IPS-NIHi7 (cell line): ENCODE measurements around the gene PHACTR3.

Experiments used
- DNase-seq: peaks from one replicate; pipeline ENCODE4 v3.0.0; 2012; ENCODE audit warnings: mixed read lengths; ENCODE audit errors: extremely low spot score

Gene PHACTR3

DNA sequence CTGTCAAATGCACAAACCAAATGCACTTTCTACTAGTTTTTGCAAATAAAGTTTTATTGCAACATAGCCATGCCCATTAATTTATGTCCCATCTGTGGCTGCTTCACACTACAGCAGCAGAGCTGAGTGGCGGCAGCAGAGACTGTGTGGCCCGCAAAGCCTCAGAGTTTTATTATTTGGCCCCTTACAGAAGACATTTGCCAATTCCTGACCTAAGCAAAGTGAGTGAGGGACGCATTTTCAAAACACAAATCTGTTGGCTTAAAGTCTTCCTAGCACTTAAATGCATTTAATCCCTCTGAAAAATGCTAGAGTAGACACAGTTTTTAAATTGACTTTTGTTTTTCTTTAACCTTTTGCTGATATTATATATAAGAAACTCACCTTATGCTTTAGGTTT lies 126.4 kb downstream of the PHACTR3 start:
- no peak for DNase-seq

DNA sequence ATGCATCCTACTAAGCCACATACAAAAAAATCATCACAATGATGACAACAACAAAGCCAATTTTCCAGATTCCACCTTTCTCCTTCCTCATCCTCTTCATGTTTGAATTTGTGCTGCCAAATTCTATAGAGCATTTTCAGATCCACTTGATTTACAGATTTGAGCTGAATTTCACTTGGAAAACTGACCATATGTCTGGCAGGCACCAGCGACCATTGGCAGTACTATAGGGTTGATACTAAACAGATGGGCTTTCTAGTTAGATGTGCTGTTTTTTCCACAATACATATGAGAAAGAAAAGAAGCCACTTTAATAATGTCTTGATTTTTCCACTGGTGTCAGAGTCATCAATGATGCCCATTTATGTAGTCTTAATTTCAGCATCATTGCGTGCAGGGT lies 127.0 kb downstream of the PHACTR3 start:
- DNase-seq: no peak

GRCh38 chr20:59733351-59733750 lies 129.0 kb downstream of the PHACTR3 start:
- no peak for DNase-seq

- DNase-seq: no peak
Observed at GRCh38 chr20:59735486-59735885, 131.1 kb downstream of the PHACTR3 start.

- no peak for DNase-seq
Observed at GRCh38 chr20:59735917-59736316, 131.6 kb downstream of the PHACTR3 start.

- no peak for DNase-seq
Observed at GRCh38 chr20:59736366-59736765, 132.0 kb downstream of the PHACTR3 start.

GRCh38 chr20:59737073-59737666 lies 132.8 kb downstream of the PHACTR3 start:
- no peak for DNase-seq

- DNase-seq: no peak
Observed at GRCh38 chr20:59737816-59738215, 133.5 kb downstream of the PHACTR3 start.

GRCh38 chr20:59738851-59739250 lies 134.5 kb downstream of the PHACTR3 start:
- DNase-seq: no peak

GRCh38 chr20:59740621-59741020 lies 136.3 kb downstream of the PHACTR3 start:
- DNase-seq: no peak

GRCh38 chr20:59741073-59741472 lies 136.7 kb downstream of the PHACTR3 start:
- DNase-seq: no peak

DNA sequence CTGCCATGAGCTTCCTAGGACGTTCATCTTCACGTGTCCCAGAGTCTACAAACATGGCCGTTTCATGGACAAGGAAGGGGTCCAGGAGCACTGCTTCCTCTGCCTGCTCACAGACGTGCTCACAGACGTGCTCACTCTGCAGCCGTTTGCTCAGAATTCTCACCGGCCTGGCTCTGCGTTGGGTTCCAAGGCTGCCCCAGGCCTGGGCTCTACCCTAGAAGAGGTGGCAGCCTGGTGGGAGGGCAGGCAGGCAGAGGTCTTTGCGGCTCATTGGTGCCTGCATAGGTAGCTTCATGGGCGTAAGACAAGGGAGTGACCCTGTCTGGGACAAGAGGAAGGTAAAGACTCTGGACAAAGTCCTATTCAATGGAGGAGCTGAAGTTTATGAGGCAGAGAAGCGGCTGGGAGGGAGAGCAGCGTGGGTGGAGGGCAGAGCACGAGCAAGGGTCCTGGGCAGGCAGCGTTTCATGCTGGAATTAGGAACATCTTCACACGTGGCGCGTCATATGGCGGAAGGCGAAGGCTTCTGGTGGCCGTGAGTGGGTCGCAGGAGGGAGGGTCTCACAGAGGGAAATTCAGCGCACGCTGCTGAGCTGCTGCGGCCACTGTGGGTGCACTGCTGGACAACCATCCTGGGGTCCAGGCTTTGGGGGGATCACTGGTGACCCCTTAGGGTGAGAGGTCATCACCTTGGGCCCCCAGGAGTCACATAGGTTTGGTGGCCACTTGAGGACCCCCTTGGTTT lies 138.2 kb downstream of the PHACTR3 start:
- DNase-seq: no peak

GRCh38 chr20:59743308-59743707 lies 139.0 kb downstream of the PHACTR3 start:
- no peak for DNase-seq

- peak; percentile 38 for DNase-seq
Observed at GRCh38 chr20:59743767-59744485, 139.6 kb downstream of the PHACTR3 start.

- DNase-seq: no peak
Observed at GRCh38 chr20:59744756-59745155, 140.4 kb downstream of the PHACTR3 start.

DNA sequence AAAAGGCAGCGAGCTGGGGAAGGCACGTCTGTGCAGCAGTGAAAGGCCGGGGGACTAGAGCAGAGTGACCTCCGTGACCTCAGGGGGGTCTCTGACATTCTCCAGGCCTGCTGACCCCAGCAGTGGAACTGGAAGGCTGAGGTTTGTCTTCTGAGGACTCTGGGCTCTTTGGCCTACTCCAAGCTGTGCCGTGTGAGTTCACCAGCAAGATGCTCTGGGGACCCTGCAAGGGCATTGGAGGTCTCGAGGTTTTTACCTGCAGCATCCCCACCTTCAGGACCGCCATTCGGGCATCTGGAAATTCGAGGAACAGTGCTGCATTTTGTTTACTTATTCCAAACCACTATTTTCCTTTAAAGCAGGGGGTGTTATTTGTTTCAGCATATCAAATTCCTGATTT lies 140.9 kb downstream of the PHACTR3 start:
- DNase-seq: no peak

DNA sequence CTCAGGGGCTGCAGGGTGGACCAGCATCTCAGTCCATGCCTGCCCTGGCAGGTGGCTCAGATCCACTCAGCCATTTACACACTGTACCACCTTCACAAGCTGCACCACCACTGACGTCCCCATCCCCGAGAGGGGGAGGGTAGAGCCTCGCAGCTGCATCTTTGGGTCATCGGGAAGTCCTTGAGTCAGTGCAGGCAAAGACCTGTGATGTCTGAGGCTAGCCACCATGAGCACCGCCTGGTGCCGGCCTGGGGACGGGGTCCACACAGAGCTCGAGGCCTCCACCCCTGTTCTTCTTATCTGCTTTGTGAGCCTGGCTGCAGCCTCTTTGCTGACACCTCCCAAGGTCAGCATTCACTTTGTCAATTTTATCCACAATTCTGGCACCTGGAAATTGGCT lies 141.4 kb downstream of the PHACTR3 start:
- no peak for DNase-seq

DNA sequence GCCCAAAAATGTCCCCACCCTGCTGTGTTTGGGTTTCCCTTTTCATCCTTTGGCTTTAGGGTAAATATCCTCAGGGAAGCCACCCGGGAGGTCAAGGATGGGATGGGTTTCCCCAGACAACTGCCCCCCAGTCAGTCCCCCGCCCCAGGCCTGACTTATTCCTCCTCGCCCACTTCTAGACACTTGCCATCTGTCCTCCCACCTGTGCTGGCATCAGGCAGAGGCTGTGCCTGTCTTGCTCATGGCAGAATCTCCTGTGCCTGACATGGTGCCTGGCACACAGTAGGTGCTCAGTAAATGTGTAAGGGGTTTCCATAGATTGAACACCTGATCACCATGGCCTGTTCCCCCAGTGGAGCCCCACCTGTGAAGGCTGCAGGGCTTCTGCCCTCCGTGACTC lies 141.8 kb downstream of the PHACTR3 start:
- DNase-seq: no peak

DNA sequence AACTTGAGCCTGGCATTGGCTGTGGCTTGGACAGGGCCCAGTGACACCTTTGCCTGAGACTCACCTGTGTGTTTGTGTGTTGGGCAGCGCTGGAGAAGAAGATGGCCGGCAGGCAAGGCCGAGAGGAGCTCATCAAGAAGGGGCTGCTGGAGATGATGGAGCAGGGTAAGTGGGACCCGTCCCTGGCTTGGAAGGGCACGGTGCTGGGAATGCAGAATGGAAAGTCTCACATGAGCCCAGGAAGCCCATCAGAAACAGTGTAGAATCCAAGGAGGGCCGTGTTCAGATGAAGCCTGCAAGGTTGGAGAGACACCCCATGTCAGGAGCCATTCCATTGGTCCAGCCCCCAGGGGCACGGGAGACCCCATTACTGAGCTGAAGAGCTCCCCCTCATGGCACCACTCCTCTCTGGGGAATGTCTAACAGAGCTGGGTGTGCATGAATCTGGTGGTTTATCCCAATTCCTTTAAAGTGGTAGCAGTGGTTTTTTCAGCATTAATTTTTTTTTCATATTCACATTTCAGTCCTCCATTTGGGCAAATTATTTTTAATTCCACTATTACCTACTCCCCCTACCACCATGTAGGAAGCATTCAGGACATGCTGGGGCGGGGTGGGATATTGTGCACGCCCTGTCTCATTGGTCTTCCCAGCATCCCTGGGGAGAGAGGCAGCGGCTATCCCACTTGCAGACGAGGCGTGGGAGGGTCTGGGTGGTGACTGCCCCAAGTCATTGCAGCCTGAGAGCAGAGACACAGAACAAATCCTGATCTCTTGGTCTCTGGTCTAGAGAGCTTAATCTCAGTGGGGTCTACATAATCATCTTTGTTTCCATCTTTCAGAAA lies 143.6 kb downstream of the PHACTR3 start:
- peak; percentile 27 for DNase-seq

DNA sequence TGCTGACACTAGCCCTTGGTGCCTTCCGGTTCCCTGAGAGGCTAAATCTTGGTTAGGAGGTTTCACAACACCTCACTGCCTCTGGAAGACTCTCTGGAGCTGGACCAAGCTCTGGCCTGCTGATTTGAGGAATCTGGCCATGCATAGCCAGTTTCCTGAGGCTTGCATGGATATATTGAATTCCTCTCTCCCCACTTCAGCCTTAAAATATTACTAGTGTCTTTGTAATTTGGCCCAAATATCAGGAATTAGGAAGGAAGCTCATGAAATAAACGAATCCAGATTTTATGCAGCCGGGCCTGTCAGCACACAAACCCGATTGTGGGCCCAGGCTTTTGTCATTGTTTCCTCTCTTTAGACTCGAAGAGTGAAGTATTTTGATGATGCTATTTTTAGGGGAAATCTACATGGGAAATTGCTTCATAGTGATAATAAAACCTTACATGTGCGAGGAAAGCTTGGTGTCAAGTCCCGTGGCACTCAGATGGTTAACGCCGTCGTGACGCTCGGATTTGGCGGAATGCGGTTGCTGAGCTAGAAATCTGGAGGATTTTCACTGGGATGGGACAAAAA lies 144.4 kb downstream of the PHACTR3 start:
- no peak for DNase-seq

- no peak for DNase-seq
Observed at GRCh38 chr20:59749301-59749700, 145.0 kb downstream of the PHACTR3 start.
